SK-N-SH (cell line): ENCODE measurements around the gene TSPYL4. TPM values are rescaled to one million over a fixed set of nuclear protein-coding genes. Genes with fewer than 3 reads are reported as not detected.

Experiments
- CHD2 ChIP-seq: fragments of 150-350 bp; IDR thresholded peaks from 2 replicates; pipeline ENCODE4 v1.6.1; 2018; ENCODE audit warnings: low read length; ENCODE audit not compliant: partially characterized antibody
- CTCF ChIP-seq: fragments of 200-600 bp; sonication (generic); IDR thresholded peaks from 2 replicates; pipeline ENCODE4 v1.6.1; 2017; ENCODE audit warnings: antibody characterized with exemption, mild to moderate bottlenecking, moderate library complexity
- ELF1 ChIP-seq: IDR thresholded peaks from 2 replicates; pipeline ENCODE4 v1.4.0; 2012
- EZH2phosphoT487 ChIP-seq: fragments of 200-600 bp; sonication (generic); IDR thresholded peaks from 2 replicates; pipeline ENCODE4 v1.6.1; 2017; ENCODE audit warnings: low read depth, mixed run types, mild to moderate bottlenecking, antibody characterized with exemption, moderate library complexity, borderline replicate concordance
- FOSL2 ChIP-seq: IDR thresholded peaks from 2 replicates; pipeline ENCODE4 v1.4.0; 2012; ENCODE audit warnings: low read depth, mild to moderate bottlenecking, moderate library complexity, borderline replicate concordance
- FOXJ3 ChIP-seq: sonication (generic); formaldehyde crosslinking; IDR thresholded peaks from 2 replicates; pipeline ENCODE4 v1.5.1; 2020; ENCODE audit warnings: mild to moderate bottlenecking, missing genetic modification reagents
- GABPA ChIP-seq: IDR thresholded peaks from 2 replicates; pipeline ENCODE4 v1.4.0; 2012; ENCODE audit warnings: low read depth, mild to moderate bottlenecking
- JUND ChIP-seq: IDR thresholded peaks from 2 replicates; pipeline ENCODE4 v1.4.0; 2012
- MAX ChIP-seq: IDR thresholded peaks from 2 replicates; pipeline ENCODE4 v1.4.0; 2012; ENCODE audit warnings: low read depth
- MEF2A ChIP-seq: IDR thresholded peaks from 2 replicates; pipeline ENCODE4 v1.4.0; 2012; ENCODE audit warnings: low read depth, borderline replicate concordance
- NFIC ChIP-seq: IDR thresholded peaks from 2 replicates; pipeline ENCODE4 v1.4.0; 2012; ENCODE audit warnings: borderline replicate concordance
- NRF1 ChIP-seq: IDR thresholded peaks from 2 replicates; pipeline ENCODE4 v1.6.1; 2012; ENCODE audit warnings: low read depth, mild to moderate bottlenecking, low read length
- PBX3 ChIP-seq: IDR thresholded peaks from 2 replicates; pipeline ENCODE4; 2012
- RCOR1 ChIP-seq: fragments of 150-350 bp; IDR thresholded peaks from 2 replicates; pipeline ENCODE4 v1.6.1; 2017; ENCODE audit warnings: antibody characterized with exemption, low read length
- REST ChIP-seq: IDR thresholded peaks from 2 replicates; pipeline ENCODE4 v1.6.1; 2012; ENCODE audit warnings: mild to moderate bottlenecking, low read depth, low read length, moderate library complexity
- SMC3 ChIP-seq: IDR thresholded peaks from 2 replicates; pipeline ENCODE4 v1.6.1; 2012; ENCODE audit warnings: low read depth, low read length, improper control_type of control experiment
- TEAD4 ChIP-seq: IDR thresholded peaks from 2 replicates; pipeline ENCODE4 v1.4.0; 2012; ENCODE audit warnings: mild to moderate bottlenecking, borderline replicate concordance; ENCODE audit not compliant: insufficient read depth
- polyA plus RNA-seq, 3 experiments: library from polyadenylated mRNA; depleted of rRNA; stranded (reverse); fragments of >200 nt; gene quantifications; 2 replicates each; pipeline ENCODE4 v1.2.3, GENCODE V29; 2012

The TSPYL4 gene
- polyA plus RNA-seq, 1 of the 3 experiments (the other 2 are of a cell fraction), result 29.1 TPM

- TF ChIP-seq PBX3 (peak; percentile 53), NFIC (peak; percentile 77), GABPA (0 out of 2 replicates have a peak, but pooled peaks have one; percentile 8), CTCF (no peak), ELF1 (no peak), CHD2 (no peak), MEF2A (no peak), FOSL2 (peak; percentile 11; the same call in 1 of the 2 replicates), FOXJ3 (CRISPR knock-in tag) (no peak), TEAD4 (0 out of 2 replicates have a peak, but pooled peaks have one; percentile 65), REST (no peak), SMC3 (no peak), NRF1 (no peak), JUND (peak; percentile 32; the same call in 1 of the 2 replicates), EZH2phosphoT487 (no peak), RCOR1 (no peak), MAX (peak; percentile 43; the same call in 1 of the 2 replicates)
Observed at GRCh38 chr6:116251568-116252384, 2.1 kb downstream of the TSPYL4 start (continued).
